Activated CD4-positive, alpha-beta memory T cell treated with anti-CD3 and anti-CD28 coated beads for 36 hours (primary cell): ENCODE results near the gene COQ8B. TPM values are rescaled to one million over a fixed set of nuclear protein-coding genes. Genes with fewer than 3 reads are reported as not detected.
"Not testable (repeated sequence)": the region's sequence is repeated elsewhere in the genome, so short reads cannot be mapped to it uniquely, and the experiment has no call there.

Experiments
- CTCF ChIA-PET: fragments of 350-600 bp; sonication (Branson Sonifier 250); formaldehyde crosslinking; loops from one replicate; lab custom pipeline; 2021; ENCODE audit warnings: antibody characterized with exemption, inconsistent platforms; lab: Charles Lee
- POLR2A ChIA-PET: fragments of 350-600 bp; sonication (Branson Sonifier 250); formaldehyde crosslinking; loops from one replicate; lab custom pipeline; 2021; ENCODE audit warnings: antibody characterized with exemption; lab: Charles Lee
- DNase-seq: peaks from one replicate; pipeline ENCODE4 v3.0.0-alpha.2; 2020
- H3K27ac Mint-ChIP-seq: one replicate; pipeline ENCODE4 v1.8.0; 2021; ENCODE audit warnings: mixed read lengths
- H3K27me3 Mint-ChIP-seq: one replicate; pipeline ENCODE4 v1.8.0; 2021; ENCODE audit warnings: mixed read lengths
- H3K36me3 Mint-ChIP-seq: one replicate; pipeline ENCODE4 v1.8.0; 2021; ENCODE audit warnings: mixed read lengths
- H3K4me1 Mint-ChIP-seq: one replicate; pipeline ENCODE4 v1.8.0; 2021; ENCODE audit warnings: low read depth, mixed read lengths
- H3K4me3 Mint-ChIP-seq: one replicate; pipeline ENCODE4 v1.8.0; 2021; ENCODE audit warnings: mild to moderate bottlenecking, mixed read lengths
- H3K9me3 Mint-ChIP-seq: one replicate; pipeline ENCODE4 v1.8.0; 2021; ENCODE audit warnings: mixed read lengths
- intact Hi-C: fragments of 100-400 bp; cut with micrococcal nuclease; formaldehyde crosslinking; loops from one replicate; pipeline ENCODE4 v1.15.1; 2023
- total RNA-seq, 2 experiments: library from RNA; stranded (reverse); gene quantifications; one replicate each; pipeline ENCODE4 v1.2.3, GENCODE V29; 2021

The COQ8B gene
- total RNA-seq, 2 experiments from 2014 or later: 31.7 to 36.3 TPM

- no peak overlapping the region for H3K4me3 Mint-ChIP-seq
- no peaks in the 10 kb centered on the region for H3K9me3 Mint-ChIP-seq
- no peak overlapping the region for H3K27ac Mint-ChIP-seq
- no peak for DNase-seq
- intact Hi-C loops: no loop called here
- CTCF ChIA-PET: interaction anchor here (0.7 to 6.6 kb wide), 3 partner anchors 64 to 79 kb away, joined by 3 to 27 read pairs (median 6); no protein-coding TSS in a partner anchor
- peaks cover 3% of the 10 kb centered on the region for H3K4me1 Mint-ChIP-seq
- H3K36me3 Mint-ChIP-seq: peaks cover 11% of the 10 kb centered on the region
- POLR2A ChIA-PET: no interaction called here
- no peaks in the 10 kb centered on the region for H3K27me3 Mint-ChIP-seq
Measured at GRCh38 chr19:40742477-40742876, 25.8 kb upstream of the COQ8B start.

GRCh38 chr19:40741527-40742390 is 25.1 kb upstream of the COQ8B start:
- no peaks in the 10 kb centered on the region for H3K9me3 Mint-ChIP-seq
- peaks cover 3% of the 10 kb centered on the region for H3K4me1 Mint-ChIP-seq
- H3K36me3 Mint-ChIP-seq: peaks cover 12% of the 10 kb centered on the region
- ChIA-PET CTCF (interaction anchor here (0.5 to 6.6 kb wide), 4 partner anchors 64 to 898 kb away, joined by 3 to 27 read pairs (median 5); no protein-coding TSS in a partner anchor), POLR2A (no interaction called here)
- no peaks in the 10 kb centered on the region for H3K27me3 Mint-ChIP-seq
- intact Hi-C loops: no loop called here
- DNase-seq: no peak
- H3K27ac Mint-ChIP-seq: no peak overlapping the region
- H3K4me3 Mint-ChIP-seq: no peak overlapping the region

- intact Hi-C loops: no loop called here
- ChIA-PET CTCF (no interaction called here), POLR2A (no interaction called here)
- DNase-seq: no peak
- Mint-ChIP-seq H3K36me3 (peaks cover 12% of the 10 kb centered on the region), H3K27me3 (no peaks in the 10 kb centered on the region), H3K27ac (no peak overlapping the region), H3K9me3 (no peaks in the 10 kb centered on the region), H3K4me1 (peaks cover 3% of the 10 kb centered on the region), H3K4me3 (no peak overlapping the region)
Measured at GRCh38 chr19:40740747-40741146, 24.1 kb upstream of the COQ8B start.

- ChIA-PET POLR2A (no interaction called here), CTCF (no interaction called here)
- Mint-ChIP-seq H3K27me3 (no peaks in the 10 kb centered on the region), H3K4me3 (no peak overlapping the region), H3K9me3 (no peaks in the 10 kb centered on the region), H3K27ac (no peak overlapping the region), H3K4me1 (peaks cover 3% of the 10 kb centered on the region), H3K36me3 (peaks cover 12% of the 10 kb centered on the region)
- intact Hi-C loops: no loop called here
- DNase-seq: no peak
Measured at GRCh38 chr19:40739871-40740703, 23.4 kb upstream of the COQ8B start.

- Mint-ChIP-seq H3K4me1 (peaks cover 3% of the 10 kb centered on the region), H3K27ac (no peak overlapping the region), H3K27me3 (no peaks in the 10 kb centered on the region), H3K36me3 (peaks cover 12% of the 10 kb centered on the region), H3K9me3 (no peaks in the 10 kb centered on the region), H3K4me3 (no peak overlapping the region)
- ChIA-PET CTCF (no interaction called here), POLR2A (no interaction called here)
- intact Hi-C loops: no loop called here
- no peak for DNase-seq
Measured at GRCh38 chr19:40739030-40739839, 22.5 kb upstream of the COQ8B start.

- POLR2A ChIA-PET: no interaction called here
- no peak for DNase-seq
- peaks cover 22% of the 10 kb centered on the region for H3K36me3 Mint-ChIP-seq
Measured at GRCh38 chr19:40737102-40737644, 20.5 kb upstream of the COQ8B start.

GRCh38 chr19:40736661-40737060 is 20.0 kb upstream of the COQ8B start:
- no peak for DNase-seq
- CTCF ChIA-PET: no interaction called here
- Mint-ChIP-seq H3K4me3 (no peak overlapping the region), H3K4me1 (peaks cover 3% of the 10 kb centered on the region), H3K36me3 (peaks cover 22% of the 10 kb centered on the region), H3K27me3 (no peaks in the 10 kb centered on the region), H3K9me3 (no peaks in the 10 kb centered on the region), H3K27ac (no peak overlapping the region)
- POLR2A ChIA-PET: no interaction called here
- intact Hi-C loops: no loop called here

More at GRCh38 chr19:40737102-40737644, 20.5 kb upstream of the COQ8B start:
- Mint-ChIP-seq H3K4me3 (no peak overlapping the region), H3K4me1 (peaks cover 3% of the 10 kb centered on the region), H3K27me3 (no peaks in the 10 kb centered on the region), H3K27ac (no peak overlapping the region), H3K9me3 (no peaks in the 10 kb centered on the region)
- intact Hi-C loops: no loop called here
- CTCF ChIA-PET: no interaction called here

GRCh38 chr19:40735013-40735771 is 18.5 kb upstream of the COQ8B start:
- Mint-ChIP-seq H3K9me3 (no peaks in the 10 kb centered on the region), H3K4me1 (peaks cover 3% of the 10 kb centered on the region), H3K4me3 (no peak overlapping the region), H3K27ac (no peak overlapping the region), H3K27me3 (no peaks in the 10 kb centered on the region), H3K36me3 (peaks cover 31% of the 10 kb centered on the region)
- POLR2A ChIA-PET: no interaction called here
- intact Hi-C loops: no loop called here
- CTCF ChIA-PET: no interaction called here
- no peak for DNase-seq

- no peaks in the 10 kb centered on the region for H3K27me3 Mint-ChIP-seq
- ChIA-PET POLR2A (no interaction called here), CTCF (interaction anchor here (1.0 to 1.5 kb wide), 3 partner anchors 11 to 99 kb away, joined by 3 to 6 read pairs (median 4); no protein-coding TSS in a partner anchor)
- H3K36me3 Mint-ChIP-seq: peaks cover 28% of the 10 kb centered on the region
- H3K27ac Mint-ChIP-seq: no peak overlapping the region
- H3K4me3 Mint-ChIP-seq: no peak overlapping the region
- intact Hi-C loops: no loop called here
- H3K4me1 Mint-ChIP-seq: no peaks in the 10 kb centered on the region
- no peak for DNase-seq
- no peaks in the 10 kb centered on the region for H3K9me3 Mint-ChIP-seq
Measured at GRCh38 chr19:40733149-40733548, 16.5 kb upstream of the COQ8B start.

GRCh38 chr19:40732304-40732703 is 15.6 kb upstream of the COQ8B start:
- POLR2A ChIA-PET: not testable (repeated sequence)

GRCh38 chr19:40730065-40730464 is 13.4 kb upstream of the COQ8B start:
- intact Hi-C loops, DNase-seq, H3K4me3 Mint-ChIP-seq, POLR2A ChIA-PET, H3K9me3 Mint-ChIP-seq, H3K27me3 Mint-ChIP-seq, H3K4me1 Mint-ChIP-seq, H3K27ac Mint-ChIP-seq: not testable (repeated sequence)
- peaks cover 37% of the 10 kb centered on the region for H3K36me3 Mint-ChIP-seq
- CTCF ChIA-PET: interaction anchor here (0.8 kb wide), 1 partner anchor 95 kb away, joined by 3 read pairs; no protein-coding TSS in a partner anchor

More at GRCh38 chr19:40732304-40732703, 15.6 kb upstream of the COQ8B start:
- intact Hi-C loops, H3K9me3 Mint-ChIP-seq, H3K27ac Mint-ChIP-seq, H3K27me3 Mint-ChIP-seq, DNase-seq, H3K4me1 Mint-ChIP-seq, H3K4me3 Mint-ChIP-seq, CTCF ChIA-PET: not testable (repeated sequence)
- H3K36me3 Mint-ChIP-seq: peaks cover 28% of the 10 kb centered on the region
